Pancreas (tissue), 10 donors: Measurements from ENCODE around the gene FAM170B. TPM values are rescaled to one million over a fixed set of nuclear protein-coding genes. Genes with fewer than 3 reads are reported as not detected.

Source experiments
- ATAC-seq, 4 donors: fragments of 200-7000 bp; cut with Tn5 transposase; one replicate each; pipeline versions ENCODE4 v1.8.0 to v1.9.1; 2020; ENCODE audit warnings: mild to moderate bottlenecking in 4 of 4, moderate library complexity in 4 of 4
- DNase-seq, 6 donors: peaks; one replicate each; pipeline ENCODE4 v3.0.0-alpha.2; 2020
- FAIRE-seq: peaks from 2 replicates; lab custom pipeline; 2012; peaks lifted over from hg19 to GRCh38; lab: Jason Lieb, UNC
- H3K27ac ChIP-seq, 4 donors: fragments of 200-600 bp; sonication (generic); 1 replicate in 3 of 4; 2 replicates in 1 of 4; pipeline versions ENCODE4 v1.5.0 to v1.8.0; 2020
- H3K27me3 ChIP-seq, 4 donors: fragments of 200-600 bp; one replicate each; pipeline ENCODE4 v1.8.0; 2021
- H3K36me3 ChIP-seq, 3 donors: fragments of 200-600 bp; sonication (generic) in 1 of 3; one replicate each; pipeline versions ENCODE4 v1.5.0 to v1.8.0; 2020 to 2021
- H3K4me1 ChIP-seq, 3 donors: fragments of 200-600 bp; one replicate each; pipeline ENCODE4 v1.8.0; 2021
- H3K4me3 ChIP-seq, 4 donors: fragments of 200-600 bp; sonication (generic) in 2 of 4; one replicate each; pipeline versions ENCODE4 v1.5.0 to v1.8.0; 2020 to 2021
- H3K9me3 ChIP-seq, 4 donors: fragments of 200-600 bp; one replicate each; pipeline ENCODE4 v1.8.0; 2021
- CTCF ChIP-seq, 4 donors: fragments of 200-600 bp; sonication (generic) in 3 of 4; IDR thresholded peaks; one replicate each; pipeline versions ENCODE4 v1.5.0 to v1.8.0; 2021; ENCODE audit warnings: antibody characterized with exemption in 4 of 4
- WGBS, 2 donors: extraction: QIAGEN DNeasy Blood & Tissue Kit; methylation state at CpG; one replicate each; pipeline ENCODE4 v1.1.7; 2013; 5-methylcytosine and 5-hydroxymethylcytosine counted together
- intact Hi-C, 3 donors: fragments of 100-400 bp; cut with DNase I; formaldehyde crosslinking; loops; one replicate each; pipeline versions ENCODE4 v1.11.1 to v1.14.2; 2022
- polyA plus RNA-seq, 2 donors: library from polyadenylated mRNA; stranded (reverse); fragments of 200-250 nt; gene quantifications; one replicate each; pipeline ENCODE4 v1.2.3, GENCODE V29; 2013
- total RNA-seq, 6 donors: library from RNA; stranded (reverse); fragmentation: NEBNext Ultra II Directional in 4 of 6; extraction: Animal tissue kit (Norgen Biotek cat#: 25700) in 4 of 6; gene quantifications; one replicate each; pipeline versions ENCODE4 v1.2.1 to v1.2.4, GENCODE V29; 2021 to 2023
- donor health status: healthy with polysubstance abuse.
- donor health status: DM: no; HTN: no; CAD: no; lungs with moderate emphysema.
- donor health status: DM: no; HTN: no; CAD: no.
- donor health status: control.
- donor health status: control.
- donor health status: Bipolar disorder and iron deficiency.
- donor health status: DM: yes; HTN: yes; CAD: no.
- donor health status: DM: no; HTN: no; CAD: no.
- donor health status: DM: no; HTN: no; CAD: no.
- donor health status: DM: yes; HTN: yes; CAD: no.

FAM170B gene
- total and polyA plus RNA-seq, 8 donors = not detected

- H3K4me3 ChIP-seq = no peak overlapping the region
- 68% methylated on average over 2 of the region's 2 CpGs for WGBS, 2 donors
- no peaks in the 10 kb centered on the region for H3K36me3 ChIP-seq
- no peaks in the 10 kb centered on the region for H3K9me3 ChIP-seq
- H3K27ac ChIP-seq = no peak overlapping the region
- FAIRE-seq = no peak
- no peaks in the 10 kb centered on the region for H3K27me3 ChIP-seq
- ATAC-seq = no peak
- no peak for DNase-seq
- intact Hi-C loops = no loop called here
- H3K4me1 ChIP-seq = no peaks in the 10 kb centered on the region
- TF ChIP-seq CTCF (IDR thresholded peaks at IDR 0.05) = no peak
Measured at GRCh38 chr10:49089152-49089551, 44.7 kb downstream of the FAM170B start.

- H3K27ac ChIP-seq = no peak overlapping the region
- no peaks in the 10 kb centered on the region for H3K27me3 ChIP-seq
- no peak for DNase-seq
- TF ChIP-seq CTCF (IDR thresholded peaks at IDR 0.05) = no peak
- no peak for FAIRE-seq
- intact Hi-C loops = no loop called here
- H3K36me3 ChIP-seq = no peaks in the 10 kb centered on the region
- no peaks in the 10 kb centered on the region for H3K9me3 ChIP-seq
- H3K4me1 ChIP-seq = no peaks in the 10 kb centered on the region
- no peak for ATAC-seq
- 59 to 66% methylated on average over 3 of the region's 3 CpGs for WGBS, 2 donors
- no peak overlapping the region for H3K4me3 ChIP-seq
Measured at GRCh38 chr10:49086889-49087288, 46.9 kb downstream of the FAM170B start.

GRCh38 chr10:49083261-49083660 is 50.6 kb downstream of the FAM170B start:
- no peaks in the 10 kb centered on the region for H3K9me3 ChIP-seq
- WGBS, 2 donors = 80 to 81% methylated on average over 8 of the region's 8 CpGs
- intact Hi-C loops = no loop called here
- TF ChIP-seq CTCF (IDR thresholded peaks at IDR 0.05) = no peak
- ATAC-seq (peak in 1 of 4 donors; percentile 22), DNase-seq (peak in 1 of 6 donors; percentile 22), FAIRE-seq (no peak)
- no peaks in the 10 kb centered on the region for H3K36me3 ChIP-seq
- H3K4me1 ChIP-seq = no peaks in the 10 kb centered on the region
- H3K4me3 ChIP-seq = no peak overlapping the region
- H3K27ac ChIP-seq = no peak overlapping the region
- no peaks in the 10 kb centered on the region for H3K27me3 ChIP-seq

GRCh38 chr10:49082766-49083165 is 51.1 kb downstream of the FAM170B start:
- TF ChIP-seq CTCF (IDR thresholded peaks at IDR 0.05) = no peak
- Histone ChIP-seq H3K36me3 (no peaks in the 10 kb centered on the region), H3K9me3 (no peaks in the 10 kb centered on the region), H3K27ac (no peak overlapping the region), H3K4me3 (no peak overlapping the region), H3K27me3 (no peaks in the 10 kb centered on the region), H3K4me1 (no peaks in the 10 kb centered on the region)
- 85 to 90% methylated on average over 2 of the region's 2 CpGs for WGBS, 2 donors
- no peak for ATAC-seq
- no peak for FAIRE-seq
- intact Hi-C loops = no loop called here
- DNase-seq = peak in 1 of 6 donors; percentile 24

GRCh38 chr10:49081547-49082275 is 52.1 kb downstream of the FAM170B start:
- no peaks in the 10 kb centered on the region for H3K4me1 ChIP-seq

More at GRCh38 chr10:49081547-49082275, 52.1 kb downstream of the FAM170B start:
- peak in 1 of 6 donors; percentile 34 for DNase-seq
- Histone ChIP-seq H3K36me3 (no peaks in the 10 kb centered on the region), H3K4me3 (no peak overlapping the region), H3K27me3 (no peaks in the 10 kb centered on the region), H3K27ac (no peak overlapping the region), H3K9me3 (no peaks in the 10 kb centered on the region)
- TF ChIP-seq CTCF (IDR thresholded peaks at IDR 0.05) = no peak
- intact Hi-C loops = no loop called here
- no peak for ATAC-seq
- FAIRE-seq = no peak
- WGBS, 2 donors = 66 to 69% methylated on average over 9 of the region's 9 CpGs
